Vagina (tissue), 2 donors: Measurements from ENCODE around the gene TJP1. TPM values are rescaled to one million over a fixed set of nuclear protein-coding genes. Genes with fewer than 3 reads are reported as not detected.
A peak's percentile ranks its signal among the peaks of the same experiment; 100 is the strongest.

Experiments used
- DNase-seq, 2 donors: peaks; one replicate each; pipeline ENCODE4 v3.0.0-alpha.2; 2017; ENCODE audit errors: extremely low spot score in 2 of 2
- H3K27ac ChIP-seq: fragments of 200-600 bp; sonication (generic); one replicate; pipeline ENCODE4 v1.5.1; 2019
- H3K27me3 ChIP-seq: fragments of 200-600 bp; sonication (generic); one replicate; pipeline ENCODE4 v1.5.1; 2019
- H3K36me3 ChIP-seq, 2 donors: fragments of 200-600 bp; sonication (generic); one replicate each; pipeline ENCODE4 v1.5.1; 2017 to 2019
- H3K4me1 ChIP-seq: fragments of 200-600 bp; sonication (generic); one replicate; pipeline ENCODE4 v1.5.1; 2019
- H3K4me3 ChIP-seq, 2 donors: fragments of 200-600 bp; sonication (generic); 1 replicate in 1 of 2; 2 replicates in 1 of 2; pipeline ENCODE4 v1.5.1; 2016 to 2019
- H3K9me3 ChIP-seq: fragments of 200-600 bp; sonication (generic); one replicate; pipeline ENCODE4 v1.5.1; 2019
- POLR2A ChIP-seq, 2 donors: fragments of 450-650 bp; IDR thresholded peaks; one replicate each; pipeline ENCODE4 v1.6.1; 2017; ENCODE audit warnings: antibody characterized with exemption in 2 of 2, mild to moderate bottlenecking in 2 of 2, moderate library complexity in 2 of 2
- POLR2AphosphoS5 ChIP-seq, 2 donors: sonication (generic); formaldehyde crosslinking; IDR thresholded peaks; one replicate each; pipeline ENCODE4 v1.9.0; 2017; ENCODE audit warnings: antibody characterized with exemption in 2 of 2, mild to moderate bottlenecking in 2 of 2, low read depth in 1 of 2; ENCODE audit not compliant: insufficient read depth in 1 of 2
- intact Hi-C: fragments of 100-400 bp; cut with DNase I; formaldehyde crosslinking; loops from one replicate; pipeline ENCODE4 v1.15.1; 2023
- total RNA-seq: library from RNA; depleted of rRNA; stranded (reverse); fragments of >200 nt; gene quantifications from one replicate; pipeline ENCODE4 v1.2.3, GENCODE V29; 2016
- TF ChIP-seq, protein P1 (sequence below), 3 experiments: fragments of 450-650 bp in 2 of 3; fragments of 200-600 bp in 1 of 3; sonication (generic) in 1 of 3; IDR thresholded peaks; one replicate each; pipeline ENCODE4 v1.5.1; 2017 to 2019; ENCODE audit warnings: antibody characterized with exemption in 3 of 3, mild to moderate bottlenecking in 2 of 3, moderate library complexity in 2 of 3

The TJP1 gene
- total RNA-seq, 1 donor from 2014 or later = 110 TPM

DNA sequence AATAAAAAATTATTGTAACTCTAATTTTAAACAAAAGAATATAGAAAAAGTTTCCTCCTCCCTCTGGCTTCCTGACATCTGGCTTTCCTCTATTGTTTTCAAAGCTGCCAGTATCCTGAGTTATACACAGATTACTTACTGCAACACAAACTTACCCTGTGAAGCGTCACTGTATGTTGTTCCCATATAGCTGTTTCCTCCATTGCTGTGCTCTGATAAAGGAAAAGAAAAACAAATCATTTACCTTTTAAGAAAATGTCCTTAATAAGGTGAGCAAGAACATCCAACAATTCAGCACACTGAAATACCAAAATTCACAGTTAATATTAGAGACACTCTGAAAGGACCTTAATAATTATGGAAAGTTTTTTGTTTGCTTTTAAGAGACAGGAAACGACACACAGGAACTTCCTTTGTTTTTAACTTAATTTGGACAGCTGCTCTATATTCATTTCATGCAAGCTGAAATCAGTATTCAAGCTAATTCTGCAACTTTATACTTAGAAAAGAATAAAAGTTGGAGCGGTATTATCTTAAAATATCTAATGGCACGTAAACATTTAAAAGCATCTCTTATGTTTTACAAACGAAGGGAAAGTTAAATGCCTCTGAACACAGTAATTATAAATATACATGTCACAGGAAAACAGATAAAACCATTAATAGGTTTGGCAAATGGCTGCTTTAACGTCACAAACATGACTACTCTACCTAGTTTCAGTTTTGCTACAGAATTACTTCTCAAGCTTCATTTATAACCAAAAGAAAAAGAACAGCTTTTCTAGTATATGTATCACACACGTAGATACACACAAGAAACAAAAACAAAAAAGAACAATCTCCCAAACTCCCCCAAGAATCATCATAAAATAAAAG, 21.5 kb downstream of the TJP1 start:
- no peak for TF ChIP-seq POLR2AphosphoS5 (IDR thresholded peaks at IDR 0.05; ENCODE audit: insufficient read depth in 1 of 2, low read depth in 1 of 2)
- TF ChIP-seq POLR2A (IDR thresholded peaks at IDR 0.05) = no peak
- TF ChIP-seq, protein P1, sequence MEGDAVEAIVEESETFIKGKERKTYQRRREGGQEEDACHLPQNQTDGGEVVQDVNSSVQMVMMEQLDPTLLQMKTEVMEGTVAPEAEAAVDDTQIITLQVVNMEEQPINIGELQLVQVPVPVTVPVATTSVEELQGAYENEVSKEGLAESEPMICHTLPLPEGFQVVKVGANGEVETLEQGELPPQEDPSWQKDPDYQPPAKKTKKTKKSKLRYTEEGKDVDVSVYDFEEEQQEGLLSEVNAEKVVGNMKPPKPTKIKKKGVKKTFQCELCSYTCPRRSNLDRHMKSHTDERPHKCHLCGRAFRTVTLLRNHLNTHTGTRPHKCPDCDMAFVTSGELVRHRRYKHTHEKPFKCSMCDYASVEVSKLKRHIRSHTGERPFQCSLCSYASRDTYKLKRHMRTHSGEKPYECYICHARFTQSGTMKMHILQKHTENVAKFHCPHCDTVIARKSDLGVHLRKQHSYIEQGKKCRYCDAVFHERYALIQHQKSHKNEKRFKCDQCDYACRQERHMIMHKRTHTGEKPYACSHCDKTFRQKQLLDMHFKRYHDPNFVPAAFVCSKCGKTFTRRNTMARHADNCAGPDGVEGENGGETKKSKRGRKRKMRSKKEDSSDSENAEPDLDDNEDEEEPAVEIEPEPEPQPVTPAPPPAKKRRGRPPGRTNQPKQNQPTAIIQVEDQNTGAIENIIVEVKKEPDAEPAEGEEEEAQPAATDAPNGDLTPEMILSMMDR (IDR thresholded peaks at IDR 0.05) = no peak
- peak overlapping the region; percentile 17 for H3K27ac ChIP-seq
- peak overlapping the region in 1 of 2 donors; percentile 3 for H3K4me3 ChIP-seq
- no peaks in the 10 kb centered on the region for H3K36me3 ChIP-seq
- DNase-seq = no peak
- no peaks in the 10 kb centered on the region for H3K9me3 ChIP-seq
- H3K4me1 ChIP-seq = peaks cover 44% of the 10 kb centered on the region
- H3K27me3 ChIP-seq = no peaks in the 10 kb centered on the region
- intact Hi-C loops = no loop called here

DNA sequence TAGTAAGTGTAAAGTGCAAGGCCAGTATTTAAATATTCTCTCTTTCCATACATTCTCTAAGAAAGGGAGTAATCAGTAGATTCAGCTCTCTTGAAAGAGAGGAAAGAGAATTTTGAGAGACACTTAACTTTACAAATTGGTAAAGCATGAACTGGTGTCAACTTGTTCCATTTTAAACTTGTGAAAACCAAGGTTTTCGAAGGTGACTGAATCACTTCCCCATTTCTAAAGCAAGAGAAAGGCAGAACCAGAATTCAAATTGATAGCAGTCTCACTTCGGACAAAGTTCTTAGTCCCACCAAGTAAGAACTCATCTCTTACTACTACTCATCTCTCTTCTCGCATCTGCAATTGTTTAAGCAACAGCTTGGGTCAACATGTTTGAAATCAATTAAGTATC, 22.4 kb downstream of the TJP1 start:
- Histone ChIP-seq H3K4me1 (peaks cover 35% of the 10 kb centered on the region), H3K36me3 (no peaks in the 10 kb centered on the region), H3K4me3 (no peak overlapping the region), H3K27ac (no peak overlapping the region), H3K27me3 (no peaks in the 10 kb centered on the region), H3K9me3 (no peaks in the 10 kb centered on the region)
- TF ChIP-seq POLR2AphosphoS5 (IDR thresholded peaks at IDR 0.05; ENCODE audit: insufficient read depth in 1 of 2, low read depth in 1 of 2) = no peak
- TF ChIP-seq, protein P1 (IDR thresholded peaks at IDR 0.05) = no peak
- no peak for TF ChIP-seq POLR2A (IDR thresholded peaks at IDR 0.05)
- intact Hi-C loops = no loop called here
- DNase-seq = no peak

DNA sequence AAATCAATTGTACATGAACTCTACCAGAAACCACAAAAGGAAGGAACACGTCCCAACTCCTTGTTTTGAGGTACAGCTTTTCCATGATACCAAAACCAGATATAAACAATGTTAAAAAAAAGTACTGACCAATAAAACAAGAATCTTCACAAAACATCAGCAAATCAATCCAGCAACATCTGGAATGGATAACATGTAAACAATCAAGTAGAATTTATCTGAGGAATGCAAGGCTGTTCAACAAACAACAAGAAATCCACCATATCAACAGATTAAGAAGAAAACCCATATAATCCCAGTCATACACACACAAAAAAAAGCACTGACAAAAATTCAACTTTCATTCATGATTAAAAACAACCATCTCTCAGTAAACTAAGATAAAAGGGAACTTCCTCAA, 26.7 kb downstream of the TJP1 start:
- H3K9me3 ChIP-seq = no peaks in the 10 kb centered on the region
- no peaks in the 10 kb centered on the region for H3K27me3 ChIP-seq
- peaks cover 11% of the 10 kb centered on the region for H3K4me1 ChIP-seq
- H3K4me3 ChIP-seq = no peak overlapping the region
- intact Hi-C loops = no loop called here
- DNase-seq = no peak
- TF ChIP-seq POLR2A (IDR thresholded peaks at IDR 0.05) (no peak), POLR2AphosphoS5 (IDR thresholded peaks at IDR 0.05; ENCODE audit: insufficient read depth in 1 of 2, low read depth in 1 of 2) (no peak)
- TF ChIP-seq, protein P1 (IDR thresholded peaks at IDR 0.05) = no peak
- no peaks in the 10 kb centered on the region for H3K36me3 ChIP-seq
- H3K27ac ChIP-seq = no peak overlapping the region

DNA sequence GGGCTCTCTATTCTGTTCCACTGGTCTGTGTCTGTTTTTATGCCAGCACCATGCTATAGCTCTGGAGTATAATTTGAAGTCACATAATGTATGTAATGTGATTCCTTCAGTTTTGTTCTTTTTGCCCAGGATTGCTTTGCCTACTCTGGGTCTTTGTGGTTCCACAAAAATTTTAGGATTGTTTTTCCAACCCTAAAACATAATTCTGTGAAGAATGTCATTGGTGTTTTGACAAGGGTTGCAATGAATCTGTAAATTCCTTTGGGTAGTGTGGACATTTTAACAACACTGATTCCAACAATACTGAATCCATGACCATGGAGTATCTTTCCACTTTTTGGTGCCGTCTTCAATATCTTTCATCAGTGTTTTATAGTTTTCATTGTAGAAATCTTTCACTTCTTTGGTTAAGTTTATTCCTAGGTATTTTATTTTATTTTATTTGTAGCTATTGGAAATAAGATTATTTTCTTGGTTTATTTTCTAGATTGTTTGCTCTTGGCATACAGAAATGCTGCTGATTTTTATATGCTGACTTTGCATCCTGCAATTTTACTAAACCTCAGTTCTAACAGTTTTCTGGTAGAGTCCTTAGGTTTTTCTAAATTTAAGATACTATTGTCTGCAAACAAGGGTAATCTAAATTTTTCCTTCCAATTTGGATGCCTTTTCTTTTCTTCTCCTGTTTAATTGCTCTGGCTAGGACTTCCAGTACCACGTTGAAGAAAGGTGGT, 29.7 kb downstream of the TJP1 start:
- H3K4me1 ChIP-seq = no peaks in the 10 kb centered on the region
- no peak for TF ChIP-seq POLR2AphosphoS5 (IDR thresholded peaks at IDR 0.05; ENCODE audit: insufficient read depth in 1 of 2, low read depth in 1 of 2)
- TF ChIP-seq POLR2A (IDR thresholded peaks at IDR 0.05) = no peak
- TF ChIP-seq, protein P1 (IDR thresholded peaks at IDR 0.05) = no peak
- H3K27ac ChIP-seq = no peak overlapping the region
- no peaks in the 10 kb centered on the region for H3K9me3 ChIP-seq
- H3K36me3 ChIP-seq = no peaks in the 10 kb centered on the region
- DNase-seq = no peak
- intact Hi-C loops = no loop called here
- H3K27me3 ChIP-seq = no peaks in the 10 kb centered on the region
- H3K4me3 ChIP-seq = no peak overlapping the region
